Esophagus mucosa (tissue), 1 donor: ENCODE data around the gene MATR3. TPM values are rescaled to one million over a fixed set of nuclear protein-coding genes. Genes with fewer than 3 reads are reported as not detected.
A peak's percentile ranks its signal among the peaks of the same experiment; 100 is the strongest.
"Not testable (repeated sequence)": the region's sequence is repeated elsewhere in the genome, so short reads cannot be mapped to it uniquely, and the experiment has no call there.

Experiments
- ATAC-seq: fragments of 200-7000 bp; cut with Tn5 transposase; one replicate; pipeline ENCODE4 v1.9.1; 2020
- total RNA-seq: library from RNA; stranded (reverse); gene quantifications from one replicate; pipeline ENCODE4 v1.2.4, GENCODE V29; 2023
- donor health status: DM: yes; HTN: yes; CAD: no.

Gene MATR3, protein sequence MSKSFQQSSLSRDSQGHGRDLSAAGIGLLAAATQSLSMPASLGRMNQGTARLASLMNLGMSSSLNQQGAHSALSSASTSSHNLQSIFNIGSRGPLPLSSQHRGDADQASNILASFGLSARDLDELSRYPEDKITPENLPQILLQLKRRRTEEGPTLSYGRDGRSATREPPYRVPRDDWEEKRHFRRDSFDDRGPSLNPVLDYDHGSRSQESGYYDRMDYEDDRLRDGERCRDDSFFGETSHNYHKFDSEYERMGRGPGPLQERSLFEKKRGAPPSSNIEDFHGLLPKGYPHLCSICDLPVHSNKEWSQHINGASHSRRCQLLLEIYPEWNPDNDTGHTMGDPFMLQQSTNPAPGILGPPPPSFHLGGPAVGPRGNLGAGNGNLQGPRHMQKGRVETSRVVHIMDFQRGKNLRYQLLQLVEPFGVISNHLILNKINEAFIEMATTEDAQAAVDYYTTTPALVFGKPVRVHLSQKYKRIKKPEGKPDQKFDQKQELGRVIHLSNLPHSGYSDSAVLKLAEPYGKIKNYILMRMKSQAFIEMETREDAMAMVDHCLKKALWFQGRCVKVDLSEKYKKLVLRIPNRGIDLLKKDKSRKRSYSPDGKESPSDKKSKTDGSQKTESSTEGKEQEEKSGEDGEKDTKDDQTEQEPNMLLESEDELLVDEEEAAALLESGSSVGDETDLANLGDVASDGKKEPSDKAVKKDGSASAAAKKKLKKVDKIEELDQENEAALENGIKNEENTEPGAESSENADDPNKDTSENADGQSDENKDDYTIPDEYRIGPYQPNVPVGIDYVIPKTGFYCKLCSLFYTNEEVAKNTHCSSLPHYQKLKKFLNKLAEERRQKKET
- 60.5 TPM for total RNA-seq

DNA sequence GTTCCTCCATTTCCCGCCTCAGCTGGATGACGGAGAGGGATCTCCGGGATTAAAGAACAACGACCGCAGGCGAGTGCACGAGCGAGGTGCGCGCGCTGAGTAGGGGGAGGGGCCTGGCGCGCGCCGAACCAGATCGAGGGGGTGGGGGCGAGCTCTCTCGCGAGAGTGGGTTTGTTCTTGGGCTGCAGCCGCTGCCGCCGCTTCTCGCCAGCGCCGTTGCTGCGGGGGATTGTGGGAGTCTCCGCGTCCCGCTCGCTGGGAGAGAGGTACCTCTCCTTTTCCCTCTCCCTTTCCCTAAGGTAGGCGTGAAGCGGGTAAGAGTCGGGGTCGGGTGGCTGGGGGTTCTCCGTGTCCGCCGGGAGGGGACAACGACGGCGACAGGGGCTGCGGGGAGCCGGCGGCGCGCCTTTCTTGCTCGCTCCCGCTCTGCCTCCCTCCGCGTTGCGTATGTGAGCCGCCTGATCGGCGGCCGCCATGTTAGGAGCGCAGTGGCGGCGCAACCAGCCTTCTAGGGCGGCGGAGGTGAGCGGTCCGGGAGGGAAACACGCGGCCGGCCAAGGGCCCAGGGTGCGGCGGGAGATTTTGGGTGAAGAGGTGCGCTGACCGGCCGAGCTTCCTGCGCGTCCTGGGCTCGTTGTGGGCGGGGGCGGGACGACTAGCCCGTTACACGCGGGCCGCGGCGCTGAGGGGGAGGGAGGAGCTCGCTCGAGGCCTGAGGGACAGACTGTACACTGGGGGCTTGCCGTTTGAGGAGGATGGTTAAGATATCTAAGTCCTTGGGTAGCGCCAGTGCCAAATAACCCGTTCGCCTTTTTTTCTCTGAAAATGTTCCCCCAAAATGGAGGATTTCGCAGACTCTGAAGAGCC lies at the start of gene MATR3:
Gene MATR3, plus strand, starts transcription at position 234 of the 867 bp plus-strand sequence. CDS start 13,676 bp downstream, outside the sequence.
- ATAC-seq, result peak; percentile 97

- ATAC-seq, result no peak
Measured at GRCh38 chr5:139245637-139246339, 47.8 kb upstream of the MATR3 start.

- ATAC-seq, result peak; percentile 17
Measured at GRCh38 chr5:139246394-139246793, 47.1 kb upstream of the MATR3 start.

DNA sequence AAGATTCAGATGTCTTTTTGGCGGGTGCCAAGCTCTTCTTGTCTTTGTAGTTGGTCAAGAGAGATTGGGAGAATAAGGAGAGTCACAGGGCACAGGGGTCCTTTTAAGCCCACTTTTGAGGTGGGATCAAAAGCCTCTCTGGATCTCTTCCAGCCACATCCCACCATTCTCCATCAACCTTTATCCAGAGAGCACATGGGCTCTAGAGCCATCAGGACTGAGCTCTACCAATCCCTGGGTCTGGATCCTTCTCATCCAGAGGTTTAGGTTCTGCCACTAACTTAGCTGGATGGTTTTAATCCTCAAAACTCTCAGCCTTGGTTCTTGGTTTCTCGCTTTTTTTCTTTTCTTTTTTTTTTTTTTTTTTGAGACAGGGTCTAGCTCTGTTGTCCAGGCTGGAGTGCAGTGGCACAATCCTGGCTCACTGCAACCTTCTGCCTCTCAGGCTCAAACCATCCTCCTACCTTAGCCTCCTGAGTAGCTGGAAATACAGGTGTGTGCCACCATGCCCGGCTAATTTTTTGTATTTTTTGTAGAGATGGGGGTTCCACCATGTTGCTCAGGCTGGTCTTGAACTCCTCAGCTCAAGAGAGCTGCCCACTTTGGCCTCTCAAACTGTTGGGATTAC lies 44.6 kb upstream of the MATR3 start:
- ATAC-seq, result no peak

- ATAC-seq, result no peak
Measured at GRCh38 chr5:139251281-139251687, 42.3 kb upstream of the MATR3 start.

GRCh38 chr5:139251695-139252288 lies 41.7 kb upstream of the MATR3 start:
- ATAC-seq, result no peak

GRCh38 chr5:139253115-139253514 lies 40.4 kb upstream of the MATR3 start:
- no peak for ATAC-seq

DNA sequence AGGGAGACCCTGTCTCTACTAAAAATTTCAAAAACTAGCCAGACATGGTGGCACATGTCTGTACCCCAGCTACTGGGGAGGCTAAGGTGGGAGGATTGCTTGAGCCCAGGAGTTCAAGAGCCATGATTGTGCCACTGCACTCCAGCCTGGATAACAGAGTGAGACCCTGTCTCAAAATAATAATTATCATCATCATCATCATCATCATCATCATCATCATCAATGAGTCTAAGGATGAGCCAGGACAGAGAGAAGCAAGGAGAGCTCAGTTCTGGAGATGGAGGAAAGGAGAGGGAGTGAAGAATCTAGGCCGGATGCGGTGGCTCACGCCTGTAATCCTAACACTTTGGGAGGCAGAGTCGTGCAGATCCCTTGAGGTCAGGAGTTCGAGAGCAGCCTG lies 36.7 kb upstream of the MATR3 start:
- ATAC-seq, result no peak

- no peak for ATAC-seq
Measured at GRCh38 chr5:139262059-139262741, 31.3 kb upstream of the MATR3 start.

- ATAC-seq, result peak; percentile 95
Measured at GRCh38 chr5:139262742-139263445, 30.6 kb upstream of the MATR3 start.

GRCh38 chr5:139263536-139263935 lies 30.0 kb upstream of the MATR3 start:
- ATAC-seq, result peak; percentile 41

DNA sequence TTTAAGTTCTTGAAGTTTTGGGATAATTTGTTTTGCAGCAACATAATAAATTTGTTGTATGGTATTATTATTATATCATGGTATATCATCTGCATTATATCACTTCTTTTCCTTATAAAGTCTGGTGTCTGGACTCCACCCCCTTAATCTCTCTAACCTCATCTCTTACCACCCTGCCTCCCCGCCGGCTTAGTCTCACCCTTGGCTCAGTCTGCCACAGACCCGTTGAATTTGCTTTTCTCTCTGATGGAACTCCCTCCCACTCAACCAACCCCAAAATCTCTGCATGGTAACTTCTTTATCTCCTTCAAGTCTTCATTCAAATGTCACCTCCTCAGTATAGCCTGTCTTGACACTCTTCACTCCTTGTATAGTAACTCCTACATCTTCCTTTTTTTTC lies 29.6 kb upstream of the MATR3 start:
- no peak for ATAC-seq

DNA sequence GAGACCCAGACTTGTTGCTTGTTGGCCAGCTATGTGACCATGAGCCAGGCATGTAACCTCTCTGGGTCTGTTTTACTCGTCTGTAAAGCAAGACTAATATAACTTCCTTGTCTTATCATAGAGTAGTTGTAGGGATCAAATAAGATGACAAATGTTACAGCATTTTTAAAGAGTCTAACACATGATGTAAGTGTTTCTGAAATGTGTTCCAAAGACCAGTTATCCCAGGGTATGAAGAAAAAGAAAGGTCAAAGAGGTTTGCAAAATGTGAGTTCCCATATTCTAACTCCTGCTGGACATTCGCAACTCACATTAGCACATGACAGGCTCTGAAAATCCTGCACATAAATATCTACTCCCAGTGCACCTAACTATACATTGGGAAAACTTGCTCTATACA lies 28.5 kb upstream of the MATR3 start:
- no peak for ATAC-seq

- ATAC-seq, result no peak
Measured at GRCh38 chr5:139266236-139266635, 27.3 kb upstream of the MATR3 start.

DNA sequence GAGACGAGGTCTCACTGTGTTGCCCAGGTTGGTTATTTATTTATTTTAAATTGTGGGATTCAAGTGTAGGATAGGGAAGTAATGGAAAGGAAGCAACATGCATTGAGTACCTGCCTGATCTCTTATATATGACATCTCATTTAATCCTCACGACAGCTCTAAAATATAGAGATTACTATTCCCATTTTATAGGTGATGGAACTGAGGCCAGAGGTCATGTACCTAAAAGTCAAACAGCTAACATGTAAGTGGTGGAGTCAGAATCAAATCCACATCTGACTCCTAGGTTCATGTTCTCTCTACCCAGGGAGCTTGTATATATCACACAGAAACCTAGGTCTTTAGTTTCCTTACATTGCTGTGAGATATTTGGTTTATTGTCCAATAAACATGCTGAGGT lies 26.1 kb upstream of the MATR3 start:
- no peak for ATAC-seq

DNA sequence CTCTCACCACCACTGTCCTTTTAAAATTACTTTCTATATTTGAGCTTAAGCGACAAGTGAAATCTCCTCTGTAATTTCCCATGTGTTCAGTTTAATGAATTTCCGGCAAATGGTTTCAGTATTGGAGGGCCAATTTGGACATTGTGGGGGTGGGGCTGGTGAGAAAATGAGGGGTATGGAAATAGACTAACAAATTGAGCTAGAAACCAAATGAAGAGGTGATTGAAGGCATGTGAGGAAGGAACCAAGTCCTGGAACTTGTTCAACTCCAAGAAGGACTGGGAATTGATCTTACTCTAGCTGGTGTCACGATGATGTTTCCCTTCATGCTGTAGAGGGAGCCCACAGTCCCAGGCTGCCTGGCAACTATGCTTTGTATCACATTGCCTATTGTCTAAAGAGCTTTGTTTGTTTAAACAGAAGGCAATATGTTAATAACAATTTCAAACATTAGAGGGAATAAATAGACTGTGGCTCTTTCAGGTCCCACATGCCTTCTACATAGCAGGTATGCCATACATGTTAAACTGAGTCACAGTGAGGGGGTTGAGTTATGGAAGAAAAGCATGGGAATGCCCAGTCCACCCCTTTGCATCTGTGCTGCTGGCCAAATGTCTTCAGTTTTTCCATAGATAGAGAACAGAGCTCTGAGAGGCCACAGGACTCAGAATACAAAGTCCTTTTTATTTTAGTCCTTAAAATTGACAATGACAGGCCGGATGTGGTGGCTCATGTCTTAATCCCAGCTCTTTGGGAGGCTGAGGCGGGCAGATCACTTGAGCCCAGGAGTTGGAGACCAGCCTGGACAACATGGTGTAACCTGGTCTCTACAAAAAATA lies 25.0 kb upstream of the MATR3 start:
- ATAC-seq, result no peak

- ATAC-seq, result not testable (repeated sequence)
Measured at GRCh38 chr5:139270718-139271117, 22.8 kb upstream of the MATR3 start.

- peak; percentile 39 for ATAC-seq
Measured at GRCh38 chr5:139271201-139272027, 22.1 kb upstream of the MATR3 start.
